Calu3 (cell line): ENCODE measurements around the gene FAM229A. TPM values are rescaled to one million over a fixed set of nuclear protein-coding genes. Genes with fewer than 3 reads are reported as not detected.

ENCODE experiments used
- BruUV-seq: library from RNA; stranded (reverse); fragments of 400-500 nt; replicated peaks from 2 replicates; lab custom pipeline; 2021; lab: Mats Ljungman, UMichigan
- CTCF ChIA-PET: fragments of 300-600 bp; sonication (Branson Sonifier 250); formaldehyde crosslinking; loops from one replicate; lab custom pipeline; 2022; ENCODE audit warnings: antibody characterized with exemption; lab: Charles Lee
- DNase-seq: peaks from one replicate; pipeline ENCODE4 v3.0.0; 2022
- H3K27ac Mint-ChIP-seq: one replicate; pipeline ENCODE4 v1.8.0; 2022; ENCODE audit warnings: mixed read lengths; ENCODE audit not compliant: unreplicated experiment
- H3K27me3 Mint-ChIP-seq: one replicate; pipeline ENCODE4 v1.8.0; 2022; ENCODE audit warnings: mixed read lengths; ENCODE audit not compliant: unreplicated experiment
- H3K36me3 Mint-ChIP-seq: one replicate; pipeline ENCODE4 v1.8.0; 2022; ENCODE audit warnings: mild to moderate bottlenecking, moderate library complexity, mixed read lengths; ENCODE audit not compliant: insufficient read depth, unreplicated experiment
- H3K4me1 Mint-ChIP-seq: one replicate; pipeline ENCODE4 v1.8.0; 2022; ENCODE audit warnings: mild to moderate bottlenecking, low read depth, mixed read lengths; ENCODE audit not compliant: unreplicated experiment
- H3K4me3 Mint-ChIP-seq: one replicate; pipeline ENCODE4 v1.8.0; 2022; ENCODE audit warnings: mild to moderate bottlenecking, low read depth, moderate library complexity, mixed read lengths; ENCODE audit not compliant: unreplicated experiment
- H3K9me3 Mint-ChIP-seq: one replicate; pipeline ENCODE4 v1.8.0; 2022; ENCODE audit warnings: low read depth, mixed read lengths; ENCODE audit not compliant: unreplicated experiment
- CTCF ChIP-seq: fragments of 200-600 bp; IDR thresholded peaks from one replicate; pipeline ENCODE4 v1.8.0; 2022; ENCODE audit warnings: antibody characterized with exemption; ENCODE audit not compliant: unreplicated experiment
- intact Hi-C: fragments of 100-400 bp; cut with micrococcal nuclease; formaldehyde crosslinking; loops from one replicate; pipeline ENCODE4 v1.10.0; 2022; ENCODE audit not compliant: unreplicated experiment
- total RNA-seq: library from RNA; stranded (reverse); gene quantifications from 2 replicates; pipeline ENCODE4 v1.2.3, GENCODE V29; 2022

The FAM229A gene
- total RNA-seq, 1 experiment from 2014 or later = 7.3 TPM

- H3K4me3 Mint-ChIP-seq = no peak overlapping the region
- H3K27me3 Mint-ChIP-seq = no peaks in the 10 kb centered on the region
- CTCF ChIA-PET = interaction anchor here (0.6 to 1.8 kb wide), 3 partner anchors 11 to 270 kb away, joined by 3 to 7 read pairs (median 4); partner anchors contain the start of gene BSDC1
- intact Hi-C loops = loop anchor here (10.0 kb wide), 1 partner anchor 469 kb away; the partner anchor contains the start of gene FNDC5
- no TSS peak for BruUV-seq
- no peaks in the 10 kb centered on the region for H3K36me3 Mint-ChIP-seq
- H3K9me3 Mint-ChIP-seq = no peaks in the 10 kb centered on the region
- no peak for TF ChIP-seq CTCF
- DNase-seq = no peak
- peaks cover 17% of the 10 kb centered on the region for H3K4me1 Mint-ChIP-seq
- no peak overlapping the region for H3K27ac Mint-ChIP-seq
Measured at GRCh38 chr1:32405672-32406467, 43.6 kb upstream of the FAM229A start.

GRCh38 chr1:32404946-32405345, 42.7 kb upstream of the FAM229A start:
- BruUV-seq = no TSS peak
- H3K9me3 Mint-ChIP-seq = no peaks in the 10 kb centered on the region
- no peak for TF ChIP-seq CTCF
- no peak overlapping the region for H3K27ac Mint-ChIP-seq
- DNase-seq = no peak
- intact Hi-C loops = loop anchor here (5.0 to 10.0 kb wide), 2 partner anchors 382 to 470 kb away; partner anchors contain the start of gene FNDC5
- H3K27me3 Mint-ChIP-seq = no peaks in the 10 kb centered on the region
- CTCF ChIA-PET = interaction anchor here (0.7 kb wide), 2 partner anchors 232 to 604 kb away, joined by 3 read pairs; no protein-coding TSS in a partner anchor
- H3K4me3 Mint-ChIP-seq = no peak overlapping the region
- no peaks in the 10 kb centered on the region for H3K36me3 Mint-ChIP-seq
- H3K4me1 Mint-ChIP-seq = peaks cover 17% of the 10 kb centered on the region

- CTCF ChIA-PET = interaction anchor here (0.7 to 2.9 kb wide), 5 partner anchors 13 to 372 kb away, joined by 3 to 6 read pairs (median 3); no protein-coding TSS in a partner anchor
- H3K4me3 Mint-ChIP-seq = no peak overlapping the region
- no peaks in the 10 kb centered on the region for H3K36me3 Mint-ChIP-seq
- no peaks in the 10 kb centered on the region for H3K27me3 Mint-ChIP-seq
- intact Hi-C loops = loop anchor here (2.0 to 10.0 kb wide), 3 partner anchors 14 to 474 kb away; partner anchors contain the start of gene FNDC5
- peak; percentile 87 for DNase-seq
- no peaks in the 10 kb centered on the region for H3K9me3 Mint-ChIP-seq
- no peaks in the 10 kb centered on the region for H3K4me1 Mint-ChIP-seq
- no peak overlapping the region for H3K27ac Mint-ChIP-seq
- TF ChIP-seq CTCF = peak; percentile 88
- no TSS peak for BruUV-seq
Measured at GRCh38 chr1:32400876-32401631, 38.8 kb upstream of the FAM229A start.

GRCh38 chr1:32399843-32400242, 37.6 kb upstream of the FAM229A start:
- Mint-ChIP-seq H3K27me3 (no peaks in the 10 kb centered on the region), H3K27ac (no peak overlapping the region), H3K4me3 (no peak overlapping the region), H3K9me3 (no peaks in the 10 kb centered on the region), H3K36me3 (peaks cover 10% of the 10 kb centered on the region), H3K4me1 (no peaks in the 10 kb centered on the region)
- CTCF ChIA-PET = interaction anchor here (2.9 kb wide), 1 partner anchor 14 kb away, joined by 6 read pairs; no protein-coding TSS in a partner anchor
- no TSS peak for BruUV-seq
- no peak for DNase-seq
- no peak for TF ChIP-seq CTCF
- intact Hi-C loops = loop anchor here (2.0 to 10.0 kb wide), 3 partner anchors 15 to 475 kb away; partner anchors contain the start of gene FNDC5
